Stimulated activated CD4-positive, alpha-beta T cell treated with anti-CD3 and anti-CD28 coated beads, Interleukin-12 subunit alpha, Interleukin-12 subunit beta, amount 100 ng/mL, for 48 hours (primary cell): ENCODE results near the gene TRIL.

ENCODE experiments used
- DNase-seq, 3 donors: peaks; one replicate each; pipeline ENCODE4 v3.0.0-alpha.2; 2020; ENCODE audit warnings: low read depth in 2 of 3, low spot score in 1 of 3

The TRIL gene

DNA sequence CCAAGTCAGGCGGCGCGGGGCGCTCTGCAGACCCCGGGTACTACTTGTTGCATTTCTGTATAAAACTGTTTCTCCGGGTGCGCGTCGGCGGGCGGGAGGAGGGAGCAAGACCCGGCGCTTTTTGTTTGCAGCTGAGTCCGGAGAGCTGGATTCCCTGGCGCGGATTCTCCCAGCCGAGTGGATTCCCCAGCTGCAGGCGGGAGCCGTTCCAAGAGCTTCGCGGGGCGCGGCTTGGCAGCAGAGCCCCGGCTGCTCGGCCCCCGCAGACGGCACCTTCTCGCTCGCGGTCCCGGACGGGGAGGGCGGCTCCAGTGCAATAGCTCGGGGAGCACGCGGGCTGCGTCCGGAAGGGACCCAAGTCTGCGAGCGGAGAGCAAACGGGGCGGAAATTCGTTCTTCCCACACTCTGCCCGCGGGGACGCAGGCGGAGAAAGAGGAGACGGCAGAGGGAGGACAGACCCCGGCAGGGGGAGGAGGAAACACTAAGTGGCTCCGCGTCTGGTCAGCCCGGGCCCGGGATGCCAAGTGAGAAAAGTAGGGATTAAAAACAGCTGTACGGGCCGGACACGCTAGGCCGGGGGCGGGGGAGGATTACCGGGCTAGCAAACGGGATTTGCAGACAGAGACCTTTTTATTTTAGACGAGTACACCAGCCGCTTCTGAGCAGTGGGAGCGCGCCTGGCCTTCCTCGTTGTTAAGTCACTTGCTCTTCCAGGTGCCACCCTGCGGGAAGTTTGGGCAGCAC lies at the start of gene TRIL:
TSS of gene TRIL (minus strand) at position 96 of the 745 bp plus-strand sequence. CDS start 284 bp downstream, outside the sequence.
- DNase-seq: no peak

DNA sequence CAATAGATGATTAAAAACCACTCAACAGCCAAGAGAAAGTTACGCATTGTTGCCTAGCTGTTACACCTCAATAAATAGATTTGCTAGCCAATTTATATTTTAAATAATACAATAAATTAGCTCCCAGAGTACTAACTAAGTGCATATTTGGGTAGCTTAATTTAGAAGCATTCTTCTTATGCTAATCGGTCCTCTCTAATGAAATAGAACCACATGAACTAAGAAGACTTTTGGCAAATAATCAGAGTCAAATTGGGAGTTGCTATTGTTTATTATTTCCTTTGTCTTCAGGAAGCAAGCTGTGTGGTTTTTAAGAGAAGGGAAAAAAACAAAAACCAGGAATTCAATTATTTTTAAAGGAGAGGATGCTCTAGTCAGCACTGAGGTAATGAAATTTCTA lies 49.0 kb upstream of the TRIL start:
- DNase-seq: no peak

GRCh38 chr7:29005829-29006228 lies 47.7 kb upstream of the TRIL start:
- no peak for DNase-seq

- no peak for DNase-seq
Observed at GRCh38 chr7:29005406-29005805, 47.3 kb upstream of the TRIL start.

- DNase-seq: no peak
Observed at GRCh38 chr7:29003703-29004102, 45.6 kb upstream of the TRIL start.

DNA sequence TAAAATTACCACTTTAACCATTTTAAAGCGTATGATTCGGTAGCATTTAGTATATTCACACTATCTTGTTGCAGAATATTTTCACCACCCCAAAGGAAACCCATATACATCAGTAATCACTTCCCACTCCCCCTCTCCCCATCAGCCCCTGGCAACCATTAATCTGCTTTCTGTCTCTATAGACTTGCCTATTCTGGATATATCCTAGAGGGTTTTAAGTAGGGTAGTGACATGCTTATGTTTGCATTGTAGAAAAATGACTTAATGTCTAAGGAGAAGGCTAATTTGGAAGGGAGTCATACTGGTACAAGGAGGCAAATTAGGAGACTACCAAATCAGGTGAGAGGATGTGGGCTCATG lies 42.6 kb upstream of the TRIL start:
- DNase-seq: no peak

DNA sequence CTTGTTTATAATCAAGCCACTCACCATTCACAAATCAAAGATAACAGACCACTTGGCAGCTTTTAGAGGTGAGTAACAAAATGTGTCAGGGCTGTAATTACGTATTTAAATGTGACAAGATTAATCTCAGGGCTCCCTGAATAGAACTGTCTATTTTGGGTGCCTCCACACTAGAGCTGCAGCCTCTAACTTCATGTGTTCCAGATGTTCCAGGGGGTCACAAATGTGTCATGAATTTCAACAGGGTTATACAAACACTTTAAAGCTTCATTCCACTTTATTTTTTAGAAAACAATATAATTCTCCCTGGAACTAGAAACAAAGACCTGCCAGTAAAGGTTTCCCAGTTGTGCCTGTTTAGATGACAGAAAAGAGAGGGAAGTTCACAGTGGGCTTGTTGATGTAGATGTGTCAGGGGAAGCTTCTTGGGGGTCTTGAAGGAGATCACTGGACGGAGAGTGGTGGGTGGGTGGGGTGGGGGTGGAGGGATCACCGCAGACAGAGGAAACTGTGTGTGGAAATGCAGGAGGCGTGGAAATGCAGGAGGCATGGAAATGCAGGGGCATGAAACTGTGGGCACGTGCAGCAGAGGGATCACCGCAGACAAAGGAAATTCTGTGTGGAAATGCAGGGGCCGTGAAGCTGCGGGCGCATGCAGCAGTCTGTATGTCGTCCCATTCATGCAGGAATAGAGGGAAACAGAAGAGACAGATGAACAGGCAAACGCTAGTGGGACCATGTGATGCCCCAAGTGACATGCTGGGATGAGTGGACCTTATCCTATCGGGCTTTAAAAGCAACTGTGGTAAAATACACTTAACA lies 42.0 kb upstream of the TRIL start:
- no peak for DNase-seq

DNA sequence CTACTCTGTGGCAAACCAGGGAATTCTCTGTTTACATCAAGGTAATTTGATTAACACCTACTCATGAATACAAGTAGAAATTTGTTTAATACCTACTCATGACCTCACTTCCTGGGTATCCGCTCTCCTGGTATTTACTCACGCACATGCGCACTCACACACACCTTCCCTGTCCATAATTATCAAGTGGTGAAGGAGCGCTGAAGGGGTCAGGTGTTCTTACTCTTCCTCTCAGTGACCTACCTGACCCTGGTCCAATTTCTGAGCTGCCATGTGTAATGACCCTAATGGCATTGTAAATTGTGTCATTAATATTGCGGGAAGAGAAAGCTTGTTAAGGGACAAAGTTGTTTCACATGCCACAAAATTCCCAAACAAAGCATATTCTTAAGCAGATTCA lies 41.3 kb upstream of the TRIL start:
- no peak for DNase-seq

DNA sequence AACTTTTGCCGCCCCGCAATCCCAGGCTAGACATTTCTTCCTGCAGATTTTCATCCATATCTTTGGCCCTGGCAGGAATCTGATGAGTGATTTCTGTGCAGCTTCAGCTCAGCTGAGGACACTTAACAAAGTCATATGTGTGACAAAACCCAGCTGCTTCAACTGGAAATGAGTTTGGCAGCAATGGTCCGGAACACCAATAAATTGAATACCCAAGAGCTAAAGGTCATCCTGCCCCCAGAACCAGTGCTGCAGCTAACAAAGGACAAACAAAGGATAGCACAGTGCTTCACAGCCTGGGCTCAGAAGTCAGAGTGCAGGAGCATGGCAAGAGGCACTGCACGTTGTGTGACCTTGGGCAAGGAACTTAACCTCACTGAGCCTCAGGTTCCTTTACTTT lies 40.0 kb upstream of the TRIL start:
- no peak for DNase-seq

GRCh38 chr7:28996836-28997235 lies 38.7 kb upstream of the TRIL start:
- DNase-seq: no peak

DNA sequence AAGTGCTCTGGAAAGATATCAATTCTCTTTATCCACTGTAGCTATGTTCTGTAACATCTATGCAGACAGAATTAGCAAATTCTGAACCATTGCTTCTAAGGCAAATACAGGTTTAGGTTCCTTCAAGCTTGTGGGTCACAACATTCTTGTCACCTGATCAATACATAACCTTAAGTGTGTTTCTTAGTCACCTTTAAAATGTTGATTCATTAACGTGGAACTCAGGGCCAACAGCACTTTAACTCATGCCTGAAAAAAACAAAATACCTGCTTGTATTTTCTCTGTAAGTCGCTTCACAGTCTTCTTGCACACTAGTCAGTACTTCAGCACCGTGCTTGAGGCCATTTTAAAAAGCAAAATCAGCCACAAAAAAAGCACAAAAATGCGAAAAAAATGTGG lies 35.2 kb upstream of the TRIL start:
- no peak for DNase-seq

- no peak for DNase-seq
Observed at GRCh38 chr7:28992798-28993197, 34.7 kb upstream of the TRIL start.

DNA sequence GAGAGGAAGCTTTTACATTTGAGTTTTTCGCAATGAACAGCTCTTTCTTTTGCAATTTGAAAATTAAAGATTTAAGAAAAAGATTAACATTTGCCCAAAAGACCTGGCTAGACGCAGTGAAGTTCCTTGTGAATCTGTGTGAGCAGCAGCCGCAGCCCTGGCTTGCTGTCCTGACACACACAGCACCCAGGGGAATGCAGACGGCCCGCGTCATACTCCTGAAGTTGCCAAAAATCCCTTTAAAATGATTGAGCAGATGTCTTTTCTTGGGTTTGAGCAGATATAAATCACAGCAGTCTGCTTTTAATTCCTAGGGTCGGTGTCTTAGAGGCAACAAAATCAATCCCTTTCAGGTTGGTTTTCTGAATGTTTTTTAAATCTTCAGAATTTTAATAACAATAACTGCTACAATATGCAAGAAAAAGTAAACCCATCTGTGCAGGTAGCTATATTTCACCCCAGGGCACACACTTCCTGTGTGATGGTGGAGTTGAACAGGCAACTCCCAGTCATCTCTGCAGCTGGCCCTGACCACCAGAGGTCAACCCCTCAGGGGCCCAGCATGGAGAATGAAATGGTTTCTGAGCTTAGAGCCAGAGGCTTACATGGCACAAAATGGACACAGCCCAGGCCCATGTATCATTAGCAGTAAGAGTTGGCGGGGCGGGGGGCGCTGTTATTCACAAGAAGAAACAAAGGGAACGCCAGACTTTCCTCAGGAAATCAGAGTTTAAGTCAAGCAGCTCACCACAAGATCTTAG lies 32.2 kb upstream of the TRIL start:
- DNase-seq: no peak

DNA sequence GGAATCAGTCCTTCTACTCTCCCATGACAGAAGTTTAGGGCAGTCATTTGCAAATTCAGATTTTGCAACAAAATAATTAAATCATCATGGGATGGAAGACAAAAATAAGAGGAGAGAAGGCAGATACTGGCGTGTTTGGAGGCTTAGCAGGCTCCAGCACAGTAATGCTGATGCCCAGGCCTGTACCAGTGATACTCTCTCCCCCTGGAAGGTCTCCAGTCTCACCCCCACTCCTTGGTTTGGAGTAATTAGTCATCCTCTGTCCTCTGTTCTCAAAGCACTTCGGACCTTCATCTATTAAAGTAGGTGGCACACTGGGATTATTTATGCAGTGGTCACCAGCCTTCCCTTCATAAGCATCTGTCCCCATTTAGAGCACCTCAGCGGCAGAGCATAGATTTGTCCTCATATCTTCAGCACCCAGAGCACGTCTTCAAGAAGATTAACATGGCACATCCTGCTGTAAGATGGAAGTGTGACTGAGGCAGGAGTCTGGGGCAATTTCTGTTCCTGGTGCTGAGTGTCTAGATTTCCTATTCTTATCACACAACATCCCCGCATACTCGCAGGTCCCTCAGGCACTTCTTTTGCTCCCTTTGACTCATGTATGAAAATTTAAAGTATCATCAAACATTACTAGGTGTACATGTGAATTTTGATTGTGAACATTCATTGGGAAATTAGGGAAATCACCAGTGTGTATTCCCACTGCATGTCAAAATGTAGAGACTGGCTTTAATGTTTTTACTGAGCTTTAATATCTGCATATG lies 31.3 kb upstream of the TRIL start:
- DNase-seq: no peak

DNA sequence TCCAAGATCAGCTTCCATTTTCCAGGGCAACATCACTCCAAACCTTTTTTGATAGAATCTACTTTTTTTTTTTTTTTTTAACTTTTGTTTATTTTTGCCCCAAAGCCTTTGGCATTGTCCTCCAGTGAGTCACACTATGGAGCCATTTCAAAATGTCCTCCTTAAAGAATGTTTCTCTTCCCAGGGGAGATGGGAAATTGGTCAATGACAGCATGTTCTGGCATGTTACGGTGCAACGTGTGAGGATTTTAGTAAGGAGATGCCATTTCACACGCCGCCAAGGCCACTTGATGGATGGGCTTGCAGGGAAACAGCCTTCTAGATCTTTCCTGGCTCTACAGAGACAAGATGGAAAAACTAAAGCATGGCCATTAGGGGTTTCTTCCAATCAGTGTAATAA lies 30.7 kb upstream of the TRIL start:
- DNase-seq: no peak

GRCh38 chr7:28988091-28988490 lies 30.0 kb upstream of the TRIL start:
- no peak for DNase-seq

DNA sequence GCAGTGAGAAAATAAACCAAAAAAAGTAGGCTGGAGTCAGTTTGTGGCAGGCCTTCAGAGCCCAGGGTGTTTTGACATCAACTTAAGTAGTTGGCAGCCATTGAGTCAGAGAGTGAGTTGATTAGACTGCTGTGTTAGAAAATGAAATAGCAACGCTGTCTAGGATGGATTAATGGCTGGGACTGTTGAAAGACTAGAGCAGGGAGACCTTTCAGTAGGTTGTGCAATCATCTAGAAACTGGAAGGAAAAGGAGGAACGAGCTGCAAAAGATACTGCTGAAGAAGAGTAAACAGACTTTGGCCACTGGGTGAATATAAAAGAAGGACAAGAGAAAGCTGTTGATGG lies 28.6 kb upstream of the TRIL start:
- DNase-seq: no peak

DNA sequence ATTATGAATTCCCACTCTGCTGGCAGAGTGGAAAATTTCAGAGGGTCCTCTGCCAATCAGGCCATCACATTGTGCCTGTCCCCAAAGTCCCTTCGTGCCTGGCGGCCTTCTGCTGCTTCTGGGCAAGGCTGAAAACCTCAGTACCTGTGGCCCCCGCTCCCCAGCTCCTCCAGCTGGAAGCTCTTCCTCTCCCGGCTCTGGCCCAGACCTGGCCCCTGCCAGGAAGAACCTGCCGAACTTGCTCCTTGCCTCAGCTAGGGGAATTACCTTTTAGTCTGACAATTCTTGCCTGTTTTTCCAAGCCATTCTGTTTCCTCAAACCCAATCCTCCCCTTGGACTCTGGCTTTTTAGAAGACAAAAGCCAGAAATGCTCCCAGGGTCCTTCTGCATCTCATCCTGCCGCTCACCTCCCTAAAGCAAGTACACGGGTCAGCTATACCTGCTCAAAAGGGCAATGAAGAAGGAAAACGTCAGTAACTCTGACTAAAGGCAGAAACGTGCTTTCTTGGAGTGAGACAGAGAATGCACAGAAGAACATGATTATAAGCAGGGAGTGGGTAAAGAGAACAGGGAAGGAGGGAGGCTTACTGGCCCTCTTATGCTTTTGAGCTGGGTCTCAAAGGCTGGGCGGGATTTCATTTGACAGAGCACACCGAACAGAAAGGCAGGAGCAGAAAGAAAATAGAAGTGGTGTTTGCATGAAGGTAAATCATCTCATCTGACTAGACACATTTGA lies 28.1 kb upstream of the TRIL start:
- DNase-seq: no peak

DNA sequence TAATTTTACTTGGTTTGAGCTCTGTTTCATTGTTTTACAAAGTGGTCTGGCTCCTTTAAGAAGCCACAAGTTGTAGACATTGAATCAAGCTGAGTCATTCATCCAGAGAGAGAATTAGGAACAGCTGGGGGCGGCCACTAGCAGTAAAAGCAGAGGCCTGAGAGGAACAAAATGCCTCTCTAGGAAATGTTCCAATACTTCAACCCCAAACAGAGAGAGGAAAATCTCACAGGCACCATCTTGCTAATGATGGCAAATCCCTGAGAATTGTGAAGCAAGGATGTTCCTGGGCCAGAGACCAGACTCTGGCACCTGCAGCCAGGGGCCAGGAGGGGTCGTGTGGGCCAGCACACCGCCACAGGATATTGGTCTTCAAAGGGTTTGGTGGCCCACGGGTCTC lies 26.5 kb upstream of the TRIL start:
- DNase-seq: no peak

DNA sequence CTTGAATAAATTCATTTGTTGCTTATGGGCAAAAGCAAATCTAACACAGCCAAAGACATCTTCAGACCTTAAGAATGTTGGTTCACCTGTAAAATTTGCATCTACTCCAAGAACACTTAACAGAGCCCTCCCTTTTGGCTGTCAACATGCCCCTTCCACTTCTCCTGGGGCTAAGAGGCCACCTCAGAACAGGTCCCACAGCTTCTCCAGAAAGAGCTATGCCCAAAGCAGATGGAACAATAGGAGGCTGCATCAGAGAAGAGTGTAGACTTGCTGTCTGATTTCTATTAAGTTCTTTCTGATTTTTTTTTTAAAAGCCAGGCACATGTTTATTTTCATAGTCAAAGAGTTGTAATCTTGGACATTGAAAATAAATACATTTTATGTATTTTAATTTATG lies 26.1 kb upstream of the TRIL start:
- DNase-seq: no peak
